Measurements from ENCODE around the gene CTSA.
A peak's percentile ranks its signal among the peaks of the same experiment; 100 is the strongest.
"Not testable (repeated sequence)": the region's sequence is repeated elsewhere in the genome, so short reads cannot be mapped to it uniquely, and the experiment has no call there.

The CTSA gene

GRCh38 chr20:45872626-45873025, 18.5 kb upstream of the CTSA start:
- no peak overlapping the region for H3K27ac ChIP-seq (ENCODE audit: low read length)
- H3K9ac ChIP-seq (ENCODE audit: low read depth, low read length), result no peak overlapping the region
- no peaks in the 10 kb centered on the region for H3K27me3 ChIP-seq (ENCODE audit: insufficient read depth, low read length)
- no peak overlapping the region for H3K4me3 ChIP-seq (ENCODE audit: low read length)
- H3K4me1 ChIP-seq (ENCODE audit: insufficient read depth, low read length), result no peaks in the 10 kb centered on the region
- H3K36me3 ChIP-seq (ENCODE audit: insufficient read depth, low read depth, low read length), result peaks cover 12% of the 10 kb centered on the region; the same call in 1 of the 2 replicates
- no peaks in the 10 kb centered on the region for H3K9me3 ChIP-seq (ENCODE audit: insufficient read depth, low read depth, low read length)

- H3K9me3 ChIP-seq (ENCODE audit: insufficient read depth, low read depth, low read length), result no peaks in the 10 kb centered on the region
- no peaks in the 10 kb centered on the region for H3K4me1 ChIP-seq (ENCODE audit: insufficient read depth, low read length)
- no peak overlapping the region for H3K4me3 ChIP-seq (ENCODE audit: low read length)
- H3K9ac ChIP-seq (ENCODE audit: low read depth, low read length), result no peak overlapping the region
- no peaks in the 10 kb centered on the region for H3K27me3 ChIP-seq (ENCODE audit: insufficient read depth, low read length)
- H3K27ac ChIP-seq (ENCODE audit: low read length), result no peak overlapping the region
- H3K36me3 ChIP-seq (ENCODE audit: insufficient read depth, low read depth, low read length), result peaks cover 18% of the 10 kb centered on the region
These were observed 17.6 kb upstream of the CTSA start for GRCh38 chr20:45873409-45874103.

GRCh38 chr20:45874104-45874481, 17.0 kb upstream of the CTSA start:
- not testable (repeated sequence) for H3K9me3 ChIP-seq (ENCODE audit: insufficient read depth, low read depth, low read length); H3K27me3 ChIP-seq (ENCODE audit: insufficient read depth, low read length); H3K27ac ChIP-seq (ENCODE audit: low read length); H3K9ac ChIP-seq (ENCODE audit: low read depth, low read length); H3K4me1 ChIP-seq (ENCODE audit: insufficient read depth, low read length); H3K4me3 ChIP-seq (ENCODE audit: low read length)
- peaks cover 18% of the 10 kb centered on the region for H3K36me3 ChIP-seq (ENCODE audit: insufficient read depth, low read depth, low read length)

DNA sequence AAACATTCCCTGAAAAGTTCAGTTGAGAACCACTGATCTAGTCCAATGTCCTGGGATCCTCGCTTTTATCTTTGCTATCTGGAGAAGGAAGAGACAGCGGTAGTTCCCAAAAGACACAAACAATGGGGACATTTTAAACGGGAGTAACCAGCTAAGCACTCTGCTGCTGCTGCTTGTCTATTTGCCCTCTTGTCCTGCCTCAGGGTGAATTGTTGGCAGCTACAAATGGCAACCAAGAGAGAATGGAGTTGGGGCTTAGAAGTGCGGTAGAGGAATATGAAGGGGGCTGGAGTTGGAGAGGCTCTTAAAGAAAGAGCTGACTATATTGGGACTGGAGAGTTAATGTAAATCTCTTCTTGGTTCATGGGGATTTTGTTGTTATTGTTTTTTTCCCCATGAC, 16.6 kb upstream of the CTSA start:
- no peaks in the 10 kb centered on the region for H3K4me1 ChIP-seq (ENCODE audit: insufficient read depth, low read length)
- no peak overlapping the region for H3K9ac ChIP-seq (ENCODE audit: low read depth, low read length)
- no peak overlapping the region for H3K4me3 ChIP-seq (ENCODE audit: low read length)
- H3K27me3 ChIP-seq (ENCODE audit: insufficient read depth, low read length), result no peaks in the 10 kb centered on the region
- H3K36me3 ChIP-seq (ENCODE audit: insufficient read depth, low read depth, low read length), result peaks cover 18% of the 10 kb centered on the region
- no peak overlapping the region for H3K27ac ChIP-seq (ENCODE audit: low read length)
- H3K9me3 ChIP-seq (ENCODE audit: insufficient read depth, low read depth, low read length), result no peaks in the 10 kb centered on the region

- no peaks in the 10 kb centered on the region for H3K4me1 ChIP-seq (ENCODE audit: insufficient read depth, low read length)
- no peaks in the 10 kb centered on the region for H3K9me3 ChIP-seq (ENCODE audit: insufficient read depth, low read depth, low read length)
- no peaks in the 10 kb centered on the region for H3K27me3 ChIP-seq (ENCODE audit: insufficient read depth, low read length)
- peaks cover 29% of the 10 kb centered on the region for H3K36me3 ChIP-seq (ENCODE audit: insufficient read depth, low read depth, low read length)
- no peak overlapping the region for H3K9ac ChIP-seq (ENCODE audit: low read depth, low read length)
- H3K27ac ChIP-seq (ENCODE audit: low read length), result no peak overlapping the region
- H3K4me3 ChIP-seq (ENCODE audit: low read length), result no peak overlapping the region
These were observed 12.9 kb upstream of the CTSA start for GRCh38 chr20:45878076-45878761.

GRCh38 chr20:45880988-45881788, 9.9 kb upstream of the CTSA start, which contains the start of gene ZSWIM1:
TSS of gene ZSWIM1 (plus strand) at chr20:45881227. CDS start at chr20:45882593, 1,366 bp downstream.
- peaks cover 48% of the 10 kb centered on the region for H3K36me3 ChIP-seq (ENCODE audit: insufficient read depth, low read depth, low read length)
- H3K9me3 ChIP-seq (ENCODE audit: insufficient read depth, low read depth, low read length), result no peaks in the 10 kb centered on the region
- H3K4me3 ChIP-seq (ENCODE audit: low read length), result peak within 1 kb of the TSS; percentile 97
- H3K4me1 ChIP-seq (ENCODE audit: insufficient read depth, low read length), result no peaks in the 10 kb centered on the region
- no peak within 1 kb of the TSS for H3K27ac ChIP-seq (ENCODE audit: low read length)
- peak within 1 kb of the TSS; percentile 95 for H3K9ac ChIP-seq (ENCODE audit: low read depth, low read length)
- H3K27me3 ChIP-seq (ENCODE audit: insufficient read depth, low read length), result no peaks in the 10 kb centered on the region

- H3K36me3 ChIP-seq (ENCODE audit: insufficient read depth, low read depth, low read length), result peaks cover 41% of the 10 kb centered on the region
- no peak overlapping the region for H3K27ac ChIP-seq (ENCODE audit: low read length)
- H3K27me3 ChIP-seq (ENCODE audit: insufficient read depth, low read length), result no peaks in the 10 kb centered on the region
- H3K4me1 ChIP-seq (ENCODE audit: insufficient read depth, low read length), result no peaks in the 10 kb centered on the region
- no peak overlapping the region for H3K4me3 ChIP-seq (ENCODE audit: low read length)
- H3K9ac ChIP-seq (ENCODE audit: low read depth, low read length), result no peak overlapping the region
- no peaks in the 10 kb centered on the region for H3K9me3 ChIP-seq (ENCODE audit: insufficient read depth, low read depth, low read length)
These were observed 8.6 kb upstream of the CTSA start for GRCh38 chr20:45882469-45883099.

GRCh38 chr20:45883100-45883469, 8.1 kb upstream of the CTSA start:
- Histone ChIP-seq H3K9ac (ENCODE audit: low read depth, low read length) (no peak overlapping the region), H3K9me3 (ENCODE audit: insufficient read depth, low read depth, low read length) (no peaks in the 10 kb centered on the region), H3K27me3 (ENCODE audit: insufficient read depth, low read length) (no peaks in the 10 kb centered on the region), H3K4me3 (ENCODE audit: low read length) (no peak overlapping the region), H3K27ac (ENCODE audit: low read length) (no peak overlapping the region), H3K36me3 (ENCODE audit: insufficient read depth, low read depth, low read length) (peaks cover 38% of the 10 kb centered on the region), H3K4me1 (ENCODE audit: insufficient read depth, low read length) (no peaks in the 10 kb centered on the region)

- no peaks in the 10 kb centered on the region for H3K4me1 ChIP-seq (ENCODE audit: insufficient read depth, low read length)
- peaks cover 43% of the 10 kb centered on the region for H3K36me3 ChIP-seq (ENCODE audit: insufficient read depth, low read depth, low read length)
- no peak overlapping the region for H3K9ac ChIP-seq (ENCODE audit: low read depth, low read length)
- H3K4me3 ChIP-seq (ENCODE audit: low read length), result no peak overlapping the region
- no peaks in the 10 kb centered on the region for H3K27me3 ChIP-seq (ENCODE audit: insufficient read depth, low read length)
- no peak overlapping the region for H3K27ac ChIP-seq (ENCODE audit: low read length)
- no peaks in the 10 kb centered on the region for H3K9me3 ChIP-seq (ENCODE audit: insufficient read depth, low read depth, low read length)
These were observed 4.4 kb upstream of the CTSA start for GRCh38 chr20:45886590-45887345.

DNA sequence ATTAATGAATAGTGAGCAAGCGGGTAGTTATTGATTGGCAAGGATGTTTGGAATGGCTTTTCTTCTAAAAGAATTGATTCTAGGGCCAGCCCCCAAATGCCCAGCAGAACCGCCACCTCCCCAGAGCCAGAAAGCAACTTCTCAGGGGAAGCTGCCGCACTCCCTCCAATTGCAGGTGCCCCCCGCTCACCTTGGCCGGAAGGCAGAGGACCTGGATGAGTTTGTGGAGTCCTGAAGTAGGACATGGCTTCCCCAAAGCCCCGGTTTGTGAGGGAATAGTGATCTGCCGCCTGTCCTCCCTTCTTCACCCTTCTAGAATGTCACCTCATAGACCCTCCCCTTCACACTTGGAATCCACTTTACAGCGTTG, 3.8 kb upstream of the CTSA start, which contains the start of gene SPATA25:
Gene SPATA25 (minus strand): TSS at position 277 of the 370 bp plus-strand sequence. CDS start 32 bp downstream, at position 245.
- no peaks in the 10 kb centered on the region for H3K9me3 ChIP-seq (ENCODE audit: insufficient read depth, low read depth, low read length)
- no peak within 1 kb of the TSS for H3K9ac ChIP-seq (ENCODE audit: low read depth, low read length)
- H3K36me3 ChIP-seq (ENCODE audit: insufficient read depth, low read depth, low read length), result peaks cover 41% of the 10 kb centered on the region
- H3K4me3 ChIP-seq (ENCODE audit: low read length), result no peak within 1 kb of the TSS
- no peaks in the 10 kb centered on the region for H3K27me3 ChIP-seq (ENCODE audit: insufficient read depth, low read length)
- H3K27ac ChIP-seq (ENCODE audit: low read length), result no peak within 1 kb of the TSS
- H3K4me1 ChIP-seq (ENCODE audit: insufficient read depth, low read length), result no peaks in the 10 kb centered on the region

DNA sequence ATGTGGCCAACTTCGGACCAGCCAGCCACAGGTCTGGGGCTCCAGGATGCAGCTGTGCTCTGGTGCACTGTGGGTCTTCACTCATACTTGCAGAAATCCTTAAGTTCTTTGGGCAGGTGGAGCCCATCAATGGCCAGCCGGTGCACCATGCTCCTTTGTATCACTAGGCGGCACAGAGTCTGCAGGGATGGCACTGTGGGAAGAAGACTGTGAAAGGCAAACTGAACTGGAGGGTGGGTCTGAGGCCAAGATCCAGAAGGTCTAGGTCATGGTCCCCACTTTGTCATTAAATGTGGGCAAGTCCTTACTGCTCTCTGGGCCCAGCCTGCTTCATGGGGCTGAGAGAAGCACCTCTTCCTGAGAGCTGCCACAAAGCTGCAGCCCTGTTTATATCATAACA, 2.5 kb upstream of the CTSA start:
- no peak overlapping the region for H3K9ac ChIP-seq (ENCODE audit: low read depth, low read length)
- no peaks in the 10 kb centered on the region for H3K9me3 ChIP-seq (ENCODE audit: insufficient read depth, low read depth, low read length)
- H3K4me1 ChIP-seq (ENCODE audit: insufficient read depth, low read length), result no peaks in the 10 kb centered on the region
- no peak overlapping the region for H3K4me3 ChIP-seq (ENCODE audit: low read length)
- H3K36me3 ChIP-seq (ENCODE audit: insufficient read depth, low read depth, low read length), result peaks cover 36% of the 10 kb centered on the region
- H3K27ac ChIP-seq (ENCODE audit: low read length), result no peak overlapping the region
- H3K27me3 ChIP-seq (ENCODE audit: insufficient read depth, low read length), result no peaks in the 10 kb centered on the region

Data from iPS-20b (cell line).